Mucosa of stomach (tissue), 1 donor: ENCODE data around the gene MRM2.

ENCODE experiments used
- H3K27me3 ChIP-seq: one replicate; pipeline ENCODE4 v1.7.0; 2013; ENCODE audit warnings: mild to moderate bottlenecking, low read length; ENCODE audit not compliant: control insufficient read depth, insufficient read depth
- H3K36me3 ChIP-seq: one replicate; pipeline ENCODE4 v1.7.0; 2013; ENCODE audit warnings: low read length; ENCODE audit not compliant: control insufficient read depth, insufficient read depth
- H3K4me1 ChIP-seq: one replicate; pipeline ENCODE4 v1.7.0; 2013; ENCODE audit warnings: mild to moderate bottlenecking, low read length; ENCODE audit not compliant: control insufficient read depth, insufficient read depth
- H3K4me3 ChIP-seq: one replicate; pipeline ENCODE4 v1.7.0; 2013; ENCODE audit warnings: low read length
- H3K9ac ChIP-seq: one replicate; pipeline ENCODE4 v1.7.0; 2013; ENCODE audit warnings: mild to moderate bottlenecking, low read length, moderate library complexity
- H3K9me3 ChIP-seq: one replicate; pipeline ENCODE4 v1.7.0; 2013; ENCODE audit warnings: mild to moderate bottlenecking, low read length, moderate library complexity; ENCODE audit not compliant: control insufficient read depth
- donor health status: Pancreatic carcinoma.

MRM2 gene

GRCh38 chr7:2241580-2242540, at the start of gene MRM2, which contains the start of gene NUDT1:
TSS of gene MRM2 (minus strand) at chr7:2242205. CDS start at chr7:2242169, 36 bp downstream.
TSS of gene NUDT1 (plus strand) at chr7:2242226. CDS start at chr7:2244575, 2,349 bp downstream.
- Histone ChIP-seq H3K36me3 (no peaks in the 10 kb centered on the region), H3K9me3 (no peaks in the 10 kb centered on the region), H3K9ac (peak within 1 kb of the TSS; percentile 80), H3K27me3 (no peaks in the 10 kb centered on the region), H3K4me1 (peaks cover 19% of the 10 kb centered on the region), H3K4me3 (peak within 1 kb of the TSS; percentile 77)

- Histone ChIP-seq H3K4me1 (no peaks in the 10 kb centered on the region), H3K9me3 (no peaks in the 10 kb centered on the region), H3K4me3 (no peak overlapping the region), H3K9ac (no peak overlapping the region), H3K27me3 (no peaks in the 10 kb centered on the region), H3K36me3 (no peaks in the 10 kb centered on the region)
These were observed 48.9 kb upstream of the MRM2 start for GRCh38 chr7:2290877-2291276.

GRCh38 chr7:2289621-2290020, 47.6 kb upstream of the MRM2 start:
- Histone ChIP-seq H3K4me3 (no peak overlapping the region), H3K9me3 (no peaks in the 10 kb centered on the region), H3K36me3 (no peaks in the 10 kb centered on the region), H3K4me1 (no peaks in the 10 kb centered on the region), H3K27me3 (no peaks in the 10 kb centered on the region), H3K9ac (no peak overlapping the region)

- no peaks in the 10 kb centered on the region for H3K4me1 ChIP-seq
- no peaks in the 10 kb centered on the region for H3K27me3 ChIP-seq
- no peaks in the 10 kb centered on the region for H3K9me3 ChIP-seq
- no peak overlapping the region for H3K4me3 ChIP-seq
- no peaks in the 10 kb centered on the region for H3K36me3 ChIP-seq
- no peak overlapping the region for H3K9ac ChIP-seq
These were observed 47.1 kb upstream of the MRM2 start for GRCh38 chr7:2289111-2289586.

- no peaks in the 10 kb centered on the region for H3K36me3 ChIP-seq
- no peaks in the 10 kb centered on the region for H3K4me1 ChIP-seq
- no peak overlapping the region for H3K9ac ChIP-seq
- no peak overlapping the region for H3K4me3 ChIP-seq
- H3K27me3 ChIP-seq, result no peaks in the 10 kb centered on the region
- no peaks in the 10 kb centered on the region for H3K9me3 ChIP-seq
These were observed 46.5 kb upstream of the MRM2 start for GRCh38 chr7:2288503-2288902.

GRCh38 chr7:2287745-2288144, 45.7 kb upstream of the MRM2 start:
- no peaks in the 10 kb centered on the region for H3K9me3 ChIP-seq
- H3K4me3 ChIP-seq, result no peak overlapping the region
- no peak overlapping the region for H3K9ac ChIP-seq
- no peaks in the 10 kb centered on the region for H3K27me3 ChIP-seq
- H3K4me1 ChIP-seq, result no peaks in the 10 kb centered on the region
- no peaks in the 10 kb centered on the region for H3K36me3 ChIP-seq

- Histone ChIP-seq H3K4me3 (no peak overlapping the region), H3K36me3 (no peaks in the 10 kb centered on the region), H3K9ac (no peak overlapping the region), H3K27me3 (no peaks in the 10 kb centered on the region), H3K9me3 (no peaks in the 10 kb centered on the region), H3K4me1 (no peaks in the 10 kb centered on the region)
These were observed 41.1 kb upstream of the MRM2 start for GRCh38 chr7:2283074-2283473.

GRCh38 chr7:2282185-2282751, 40.3 kb upstream of the MRM2 start:
- H3K9ac ChIP-seq, result no peak overlapping the region
- H3K9me3 ChIP-seq, result no peaks in the 10 kb centered on the region
- no peaks in the 10 kb centered on the region for H3K27me3 ChIP-seq
- H3K4me1 ChIP-seq, result no peaks in the 10 kb centered on the region
- no peak overlapping the region for H3K4me3 ChIP-seq
- no peaks in the 10 kb centered on the region for H3K36me3 ChIP-seq

GRCh38 chr7:2281541-2281940, 39.5 kb upstream of the MRM2 start:
- Histone ChIP-seq H3K4me1 (no peaks in the 10 kb centered on the region), H3K36me3 (no peaks in the 10 kb centered on the region), H3K4me3 (no peak overlapping the region), H3K27me3 (no peaks in the 10 kb centered on the region), H3K9me3 (no peaks in the 10 kb centered on the region), H3K9ac (no peak overlapping the region)

GRCh38 chr7:2280424-2280823, 38.4 kb upstream of the MRM2 start:
- Histone ChIP-seq H3K9me3 (no peaks in the 10 kb centered on the region), H3K36me3 (no peaks in the 10 kb centered on the region), H3K27me3 (no peaks in the 10 kb centered on the region), H3K4me1 (no peaks in the 10 kb centered on the region), H3K9ac (no peak overlapping the region), H3K4me3 (no peak overlapping the region)

GRCh38 chr7:2279896-2280295, 37.9 kb upstream of the MRM2 start:
- H3K4me3 ChIP-seq, result no peak overlapping the region
- H3K27me3 ChIP-seq, result no peaks in the 10 kb centered on the region
- H3K4me1 ChIP-seq, result no peaks in the 10 kb centered on the region
- H3K9ac ChIP-seq, result no peak overlapping the region
- no peaks in the 10 kb centered on the region for H3K36me3 ChIP-seq
- H3K9me3 ChIP-seq, result no peaks in the 10 kb centered on the region

- no peak overlapping the region for H3K4me3 ChIP-seq
- no peaks in the 10 kb centered on the region for H3K9me3 ChIP-seq
- H3K9ac ChIP-seq, result no peak overlapping the region
- H3K36me3 ChIP-seq, result no peaks in the 10 kb centered on the region
- H3K4me1 ChIP-seq, result no peaks in the 10 kb centered on the region
- no peaks in the 10 kb centered on the region for H3K27me3 ChIP-seq
These were observed 36.0 kb upstream of the MRM2 start for GRCh38 chr7:2278026-2278425.
